Endodermal cell (in vitro differentiated cells): ENCODE data around the gene ATAD3A. TPM values are rescaled to one million over a fixed set of nuclear protein-coding genes. Genes with fewer than 3 reads are reported as not detected.
"Not testable (repeated sequence)": the region's sequence is repeated elsewhere in the genome, so short reads cannot be mapped to it uniquely, and the experiment has no call there.

Experiments used
- DNase-seq: peaks from one replicate; pipeline ENCODE4 v3.0.0-alpha.2; 2017
- H3K27ac ChIP-seq: 2 replicates; pipeline ENCODE4 v1.5.1; 2013; ENCODE audit warnings: mild to moderate bottlenecking, low read depth, low read length, moderate library complexity
- H3K27me3 ChIP-seq: 2 replicates; pipeline ENCODE4 v1.6.1; 2013; ENCODE audit warnings: mild to moderate bottlenecking, low read length, moderate library complexity; ENCODE audit not compliant: insufficient read depth, control insufficient read depth, poor library complexity, severe bottlenecking
- H3K36me3 ChIP-seq: 2 replicates; pipeline ENCODE4 v1.7.0; 2013; ENCODE audit warnings: mild to moderate bottlenecking, low read length, moderate library complexity; ENCODE audit not compliant: control insufficient read depth, insufficient read depth
- H3K4me1 ChIP-seq: one replicate; pipeline ENCODE4 v1.7.0; 2013; ENCODE audit warnings: low read length; ENCODE audit not compliant: control insufficient read depth, insufficient read depth
- H3K4me3 ChIP-seq: 2 replicates; pipeline ENCODE4 v1.5.1; 2013; ENCODE audit warnings: mild to moderate bottlenecking, low read length, moderate library complexity
- H3K9ac ChIP-seq: 2 replicates; pipeline ENCODE4 v1.6.1; 2013; ENCODE audit warnings: mild to moderate bottlenecking, low read length, moderate library complexity; ENCODE audit not compliant: poor library complexity, severe bottlenecking; ENCODE audit errors: extremely low read depth
- H3K9me3 ChIP-seq: 2 replicates; pipeline ENCODE4 v1.6.1; 2013; ENCODE audit warnings: mild to moderate bottlenecking, low read length, moderate library complexity; ENCODE audit not compliant: control insufficient read depth
- H3K27ac Mint-ChIP-seq: 2 replicates; pipeline ENCODE4 v1.8.0; 2020; ENCODE audit warnings: mixed read lengths
- H3K27me3 Mint-ChIP-seq: 2 replicates; pipeline ENCODE4 v1.8.0; 2021; ENCODE audit warnings: mild to moderate bottlenecking, mixed read lengths; ENCODE audit not compliant: insufficient read depth
- H3K36me3 Mint-ChIP-seq: 2 replicates; pipeline ENCODE4 v1.8.0; 2020; ENCODE audit warnings: low read depth, mixed read lengths
- H3K4me1 Mint-ChIP-seq: 2 replicates; pipeline ENCODE4 v1.8.0; 2020; ENCODE audit warnings: mixed read lengths
- H3K4me3 Mint-ChIP-seq: 2 replicates; pipeline ENCODE4 v1.8.0; 2020; ENCODE audit warnings: mild to moderate bottlenecking, moderate library complexity, mixed read lengths
- H3K9me3 Mint-ChIP-seq: 2 replicates; pipeline ENCODE4 v1.8.0; 2020; ENCODE audit warnings: mild to moderate bottlenecking, mixed read lengths
- WGBS, 2 experiments: methylation state at CpG; one replicate each; pipeline versions ENCODE4 v1.1.5 to v1.1.7; 2013; ENCODE audit warnings: missing lambda C conversion rate in 2 of 2, mixed read lengths in 1 of 2; ENCODE audit not compliant: insufficient coverage in 1 of 2, insufficient read length in 1 of 2; 5-methylcytosine and 5-hydroxymethylcytosine counted together
- total RNA-seq, 2 donors: library from RNA; stranded (reverse); fragmentation: NEBNext Ultra II Directional in 1 of 2; extraction: Animal tissue kit (Norgen Biotek cat#: 25700) in 1 of 2; gene quantifications; 2 replicates in 1 of 2; 3 replicates in 1 of 2; pipeline ENCODE4 v1.2.1, GENCODE V29; 2021
- TF ChIP-seq, protein P1 (sequence below): fragments of 200-600 bp; sonication (generic); conservative IDR thresholded peaks from 2 replicates; pipeline ENCODE4 v1.5.0; 2021; ENCODE audit warnings: antibody characterized with exemption, mild to moderate bottlenecking

ATAD3A gene
- total RNA-seq, 2 donors from 2014 or later, result 42.8 to 47.6 TPM

- peaks cover 23% of the 10 kb centered on the region for H3K36me3 ChIP-seq
- Mint-ChIP-seq H3K9me3 (no peaks in the 10 kb centered on the region), H3K4me1 (no peaks in the 10 kb centered on the region), H3K4me3 (no peak overlapping the region), H3K27ac (no peak overlapping the region), H3K36me3 (peaks cover 42% of the 10 kb centered on the region), H3K27me3 (no peaks in the 10 kb centered on the region)
- WGBS, 2 experiments, result 85 to 97% methylated on average over 4 to 20 of the region's 28 CpGs
- H3K27ac ChIP-seq, result no peak overlapping the region
- H3K9me3 ChIP-seq, result no peaks in the 10 kb centered on the region
- no peak for DNase-seq
- no peak overlapping the region for H3K9ac ChIP-seq
- no peaks in the 10 kb centered on the region for H3K27me3 ChIP-seq
- no peaks in the 10 kb centered on the region for H3K4me1 ChIP-seq
- no peak overlapping the region for H3K4me3 ChIP-seq
- TF ChIP-seq, protein P1, sequence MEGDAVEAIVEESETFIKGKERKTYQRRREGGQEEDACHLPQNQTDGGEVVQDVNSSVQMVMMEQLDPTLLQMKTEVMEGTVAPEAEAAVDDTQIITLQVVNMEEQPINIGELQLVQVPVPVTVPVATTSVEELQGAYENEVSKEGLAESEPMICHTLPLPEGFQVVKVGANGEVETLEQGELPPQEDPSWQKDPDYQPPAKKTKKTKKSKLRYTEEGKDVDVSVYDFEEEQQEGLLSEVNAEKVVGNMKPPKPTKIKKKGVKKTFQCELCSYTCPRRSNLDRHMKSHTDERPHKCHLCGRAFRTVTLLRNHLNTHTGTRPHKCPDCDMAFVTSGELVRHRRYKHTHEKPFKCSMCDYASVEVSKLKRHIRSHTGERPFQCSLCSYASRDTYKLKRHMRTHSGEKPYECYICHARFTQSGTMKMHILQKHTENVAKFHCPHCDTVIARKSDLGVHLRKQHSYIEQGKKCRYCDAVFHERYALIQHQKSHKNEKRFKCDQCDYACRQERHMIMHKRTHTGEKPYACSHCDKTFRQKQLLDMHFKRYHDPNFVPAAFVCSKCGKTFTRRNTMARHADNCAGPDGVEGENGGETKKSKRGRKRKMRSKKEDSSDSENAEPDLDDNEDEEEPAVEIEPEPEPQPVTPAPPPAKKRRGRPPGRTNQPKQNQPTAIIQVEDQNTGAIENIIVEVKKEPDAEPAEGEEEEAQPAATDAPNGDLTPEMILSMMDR, result no peak
These were observed 6.1 kb downstream of the ATAD3A start for GRCh38 chr1:1517973-1518620.

DNA sequence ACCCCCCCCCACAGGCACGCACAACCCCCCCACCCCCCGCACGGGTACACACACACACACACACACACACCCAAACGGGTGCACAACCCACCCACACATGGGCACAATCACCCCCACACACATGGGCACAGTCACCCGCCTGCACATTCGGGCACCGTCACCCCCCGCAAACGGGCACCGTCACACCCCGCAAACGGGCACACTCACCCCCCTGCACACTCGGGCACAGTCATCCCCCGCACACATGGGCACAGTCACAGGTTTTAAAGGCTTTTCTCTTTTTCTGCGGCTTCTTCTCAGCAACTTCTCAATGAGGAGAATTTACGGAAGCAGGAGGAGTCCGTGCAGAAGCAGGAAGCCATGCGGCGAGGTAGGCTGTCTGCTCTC, 6.7 kb downstream of the ATAD3A start:
- WGBS, 2 experiments, result 94 to 100% methylated on average over 4 to 14 of the region's 19 CpGs
- H3K4me3 Mint-ChIP-seq, H3K27ac Mint-ChIP-seq, H3K9me3 ChIP-seq, H3K27me3 ChIP-seq, H3K27me3 Mint-ChIP-seq, H3K9me3 Mint-ChIP-seq, H3K4me1 ChIP-seq, H3K4me3 ChIP-seq, H3K9ac ChIP-seq, H3K27ac ChIP-seq, H3K4me1 Mint-ChIP-seq, DNase-seq: not testable (repeated sequence)
- H3K36me3 Mint-ChIP-seq, result peaks cover 42% of the 10 kb centered on the region
- peaks cover 23% of the 10 kb centered on the region for H3K36me3 ChIP-seq

- H3K9me3 ChIP-seq, DNase-seq, H3K27ac Mint-ChIP-seq, H3K4me3 ChIP-seq, H3K27ac ChIP-seq, H3K4me1 ChIP-seq, H3K4me1 Mint-ChIP-seq, H3K27me3 Mint-ChIP-seq, H3K9ac ChIP-seq, H3K9me3 Mint-ChIP-seq, H3K4me3 Mint-ChIP-seq, H3K27me3 ChIP-seq: not testable (repeated sequence)
- H3K36me3 ChIP-seq, result peaks cover 23% of the 10 kb centered on the region
- 96 to 99% methylated on average over 17 to 44 of the region's 51 CpGs for WGBS, 2 experiments
- peaks cover 46% of the 10 kb centered on the region for H3K36me3 Mint-ChIP-seq
These were observed 8.0 kb downstream of the ATAD3A start for GRCh38 chr1:1519805-1520505.

GRCh38 chr1:1521331-1521730, 9.4 kb downstream of the ATAD3A start:
- Histone ChIP-seq H3K36me3 (peaks cover 16% of the 10 kb centered on the region), H3K27ac (no peak overlapping the region), H3K27me3 (no peaks in the 10 kb centered on the region), H3K9ac (no peak overlapping the region), H3K4me3 (no peak overlapping the region), H3K9me3 (no peaks in the 10 kb centered on the region), H3K4me1 (no peaks in the 10 kb centered on the region)
- DNase-seq, result no peak
- Mint-ChIP-seq H3K27ac (no peak overlapping the region), H3K4me3 (no peak overlapping the region), H3K4me1 (no peaks in the 10 kb centered on the region), H3K36me3 (peaks cover 44% of the 10 kb centered on the region), H3K27me3 (no peaks in the 10 kb centered on the region), H3K9me3 (no peaks in the 10 kb centered on the region)
- 95 to 96% methylated on average over 16 to 19 of the region's 19 CpGs for WGBS, 2 experiments
- TF ChIP-seq, protein P1, result no peak

DNA sequence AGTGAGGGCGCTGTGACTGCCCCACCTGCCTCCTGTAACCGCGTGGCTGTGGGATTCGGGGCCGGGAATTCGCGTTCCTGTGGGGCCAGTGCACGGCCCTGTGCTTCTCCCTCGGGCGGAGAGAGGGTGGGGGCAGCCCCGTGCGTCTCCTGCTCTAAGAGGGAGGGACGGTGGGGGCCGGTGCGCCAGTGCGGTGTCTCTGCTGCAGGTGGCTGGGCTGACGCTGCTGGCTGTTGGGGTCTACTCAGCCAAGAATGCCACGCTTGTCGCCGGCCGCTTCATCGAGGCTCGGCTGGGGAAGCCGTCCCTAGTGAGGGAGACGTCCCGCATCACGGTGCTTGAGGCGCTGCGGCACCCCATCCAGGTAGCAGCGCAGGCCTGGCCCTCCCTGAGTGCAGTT, 10.6 kb downstream of the ATAD3A start:
- H3K9me3 Mint-ChIP-seq, H3K27me3 Mint-ChIP-seq, H3K27ac ChIP-seq, H3K27ac Mint-ChIP-seq, H3K4me1 Mint-ChIP-seq, DNase-seq, H3K9ac ChIP-seq, H3K27me3 ChIP-seq, H3K4me1 ChIP-seq, H3K4me3 ChIP-seq, H3K9me3 ChIP-seq, H3K4me3 Mint-ChIP-seq: not testable (repeated sequence)
- H3K36me3 ChIP-seq, result peaks cover 16% of the 10 kb centered on the region
- H3K36me3 Mint-ChIP-seq, result peaks cover 46% of the 10 kb centered on the region
- 96 to 99% methylated on average over 11 to 30 of the region's 30 CpGs for WGBS, 2 experiments
